GM12801 (cell line): ENCODE measurements around the gene HUNK.

Experiments
- TF ChIP-seq, protein P1 (sequence below): IDR thresholded peaks from one replicate; pipeline ENCODE4 v1.5.1; 2011; ENCODE audit warnings: control low read depth; ENCODE audit not compliant: insufficient read length; ENCODE audit errors: extremely low read depth

The HUNK gene

DNA sequence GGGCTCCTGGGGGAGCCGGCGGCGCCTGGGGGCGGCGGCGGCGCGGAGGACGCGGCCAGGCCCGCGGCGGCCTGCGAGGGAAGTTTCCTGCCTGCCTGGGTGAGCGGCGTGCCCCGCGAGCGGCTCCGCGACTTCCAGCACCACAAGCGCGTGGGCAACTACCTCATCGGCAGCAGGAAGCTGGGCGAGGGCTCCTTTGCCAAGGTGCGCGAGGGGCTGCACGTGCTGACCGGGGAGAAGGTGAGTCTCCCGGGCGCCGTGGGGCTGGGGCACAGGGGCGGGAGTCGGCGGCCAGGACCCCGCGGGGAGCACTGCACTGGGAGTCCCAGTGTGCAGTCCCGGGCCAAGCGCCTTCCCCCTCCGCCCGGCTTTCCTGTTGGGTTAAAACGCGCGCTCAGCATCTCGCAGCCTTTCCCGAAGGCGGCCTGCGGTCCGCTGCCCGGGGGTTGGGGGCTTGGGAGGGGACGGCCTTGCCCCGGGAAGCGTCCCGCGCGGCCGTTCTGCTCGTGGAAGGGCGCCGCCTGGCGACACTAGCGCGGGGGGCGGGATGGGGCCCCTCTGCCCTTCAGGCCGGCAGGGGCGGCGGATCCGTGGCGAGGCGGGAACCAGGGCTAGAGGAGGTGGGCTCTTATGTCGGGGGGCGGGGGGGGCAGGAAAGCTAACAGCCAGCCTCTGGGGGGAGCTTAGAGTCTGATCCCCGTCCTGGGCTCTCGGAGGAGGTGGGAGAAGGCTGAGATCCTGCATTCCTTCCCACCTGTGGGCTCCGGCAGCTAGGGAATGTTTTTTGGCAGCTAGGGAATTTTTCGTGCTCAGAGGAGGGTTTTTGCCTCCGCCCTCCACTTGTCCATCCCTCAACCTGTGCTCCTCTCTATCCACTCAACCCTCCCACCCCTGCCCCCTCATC lies 1.1 kb downstream of the HUNK start:
- TF ChIP-seq, protein P1, sequence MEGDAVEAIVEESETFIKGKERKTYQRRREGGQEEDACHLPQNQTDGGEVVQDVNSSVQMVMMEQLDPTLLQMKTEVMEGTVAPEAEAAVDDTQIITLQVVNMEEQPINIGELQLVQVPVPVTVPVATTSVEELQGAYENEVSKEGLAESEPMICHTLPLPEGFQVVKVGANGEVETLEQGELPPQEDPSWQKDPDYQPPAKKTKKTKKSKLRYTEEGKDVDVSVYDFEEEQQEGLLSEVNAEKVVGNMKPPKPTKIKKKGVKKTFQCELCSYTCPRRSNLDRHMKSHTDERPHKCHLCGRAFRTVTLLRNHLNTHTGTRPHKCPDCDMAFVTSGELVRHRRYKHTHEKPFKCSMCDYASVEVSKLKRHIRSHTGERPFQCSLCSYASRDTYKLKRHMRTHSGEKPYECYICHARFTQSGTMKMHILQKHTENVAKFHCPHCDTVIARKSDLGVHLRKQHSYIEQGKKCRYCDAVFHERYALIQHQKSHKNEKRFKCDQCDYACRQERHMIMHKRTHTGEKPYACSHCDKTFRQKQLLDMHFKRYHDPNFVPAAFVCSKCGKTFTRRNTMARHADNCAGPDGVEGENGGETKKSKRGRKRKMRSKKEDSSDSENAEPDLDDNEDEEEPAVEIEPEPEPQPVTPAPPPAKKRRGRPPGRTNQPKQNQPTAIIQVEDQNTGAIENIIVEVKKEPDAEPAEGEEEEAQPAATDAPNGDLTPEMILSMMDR: no peak

DNA sequence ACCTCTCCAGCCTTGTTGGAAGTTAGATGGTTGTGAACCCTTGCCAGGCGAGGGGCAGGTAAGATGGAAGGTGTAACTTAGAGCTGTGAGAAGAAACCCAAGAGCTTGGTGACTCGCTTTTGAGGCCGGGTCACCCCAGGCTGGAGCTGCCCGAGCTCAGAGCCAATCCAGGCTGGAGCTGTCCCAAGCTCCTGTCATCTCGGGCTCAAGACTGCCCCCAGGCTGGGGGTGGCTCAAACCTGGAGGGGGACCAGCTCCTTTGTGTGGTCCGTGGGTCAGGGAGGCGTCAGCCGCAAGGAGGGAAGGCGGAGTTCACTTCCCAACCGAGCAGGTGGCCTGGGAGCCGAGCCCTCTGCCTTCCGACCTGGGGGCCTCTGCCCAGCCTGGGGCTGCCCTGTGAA lies 2.0 kb downstream of the HUNK start:
- TF ChIP-seq, protein P1: no peak

DNA sequence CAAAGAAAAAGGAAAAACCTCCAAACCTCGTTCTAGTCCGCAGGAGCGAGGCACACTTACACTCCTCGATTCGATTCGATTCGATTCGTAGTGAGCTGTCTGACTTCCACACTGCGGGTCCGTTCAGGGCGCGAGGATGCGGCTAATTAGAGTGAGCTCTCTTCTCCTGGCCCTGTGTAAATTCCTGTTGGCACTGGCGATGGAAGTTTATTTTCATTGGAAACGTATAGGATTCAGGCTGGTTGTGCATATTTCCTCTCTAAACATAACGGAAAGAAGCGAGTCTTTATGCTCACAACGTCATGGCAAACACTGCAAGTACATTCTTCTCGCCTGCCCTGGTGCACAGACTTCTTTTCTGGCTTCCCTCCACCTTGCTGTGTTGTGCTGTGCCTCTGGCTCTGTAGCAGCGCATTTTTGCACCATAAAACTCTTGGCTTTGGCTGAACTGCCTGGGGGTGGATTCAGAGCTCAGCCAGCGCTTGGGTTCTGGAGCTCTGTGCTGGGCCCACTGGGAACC lies 2.7 kb downstream of the HUNK start:
- TF ChIP-seq, protein P1: no peak

DNA sequence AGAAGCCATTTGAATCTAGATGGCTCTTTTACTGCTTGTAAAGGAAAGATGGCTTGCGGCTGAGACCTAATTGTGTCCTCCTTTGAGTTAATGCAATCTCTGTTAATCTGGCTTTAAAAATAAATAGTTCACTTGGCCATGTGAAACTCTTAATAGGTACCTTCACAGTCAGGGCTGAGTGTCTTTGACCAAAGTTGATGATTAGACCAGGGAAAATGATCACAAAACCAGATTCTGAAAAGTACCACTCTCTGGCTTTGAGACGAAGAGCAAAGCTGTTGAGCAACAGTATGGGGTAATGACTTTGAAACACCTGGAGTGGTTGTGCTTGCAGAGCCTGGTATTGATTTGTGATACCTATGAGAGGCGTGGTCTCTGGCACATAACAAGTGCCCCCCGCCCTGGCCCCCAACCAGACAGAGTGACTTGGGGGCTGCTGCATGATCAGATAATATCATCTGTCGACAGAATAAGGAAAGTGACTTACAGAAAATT lies 4.7 kb downstream of the HUNK start:
- TF ChIP-seq, protein P1: no peak

DNA sequence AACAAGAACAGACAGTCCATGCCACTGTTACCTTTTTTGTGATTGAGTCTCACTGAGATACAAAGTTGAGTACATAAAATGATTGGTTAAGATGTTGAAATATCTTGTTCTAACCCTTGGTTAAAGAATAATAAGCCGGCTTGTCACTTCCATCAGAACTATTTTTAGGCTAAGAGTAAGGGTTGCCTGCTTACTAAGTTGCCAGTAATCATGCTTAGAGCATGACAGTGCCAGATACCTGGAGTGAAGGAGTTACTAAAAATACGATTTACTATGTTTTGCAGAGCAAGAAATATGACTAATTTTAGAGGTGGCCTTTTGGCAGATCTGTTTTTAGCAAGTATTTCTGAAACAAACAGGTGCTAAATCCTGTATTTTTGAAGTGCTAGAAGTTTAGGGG lies 6.0 kb downstream of the HUNK start:
- TF ChIP-seq, protein P1: no peak

DNA sequence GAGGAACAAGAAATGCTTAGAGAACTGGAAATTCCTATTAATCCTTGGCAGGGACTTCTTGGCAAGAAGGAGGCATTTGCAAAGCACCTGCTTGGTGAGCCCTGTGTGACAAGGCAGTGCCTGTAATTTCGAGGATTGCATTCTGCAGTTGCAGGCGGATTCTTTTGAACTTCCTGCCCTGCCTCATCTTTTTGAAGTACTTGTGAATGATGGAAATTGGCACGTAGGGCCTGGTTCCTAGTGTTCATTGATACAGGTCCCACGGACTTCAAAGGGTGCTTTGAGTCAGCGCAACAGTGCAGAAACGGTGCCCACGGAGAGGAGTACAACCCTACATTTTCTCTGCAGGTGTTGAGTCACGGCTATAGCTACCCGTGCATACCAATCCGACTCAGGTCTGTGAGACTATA lies 6.4 kb downstream of the HUNK start:
- TF ChIP-seq, protein P1: no peak

DNA sequence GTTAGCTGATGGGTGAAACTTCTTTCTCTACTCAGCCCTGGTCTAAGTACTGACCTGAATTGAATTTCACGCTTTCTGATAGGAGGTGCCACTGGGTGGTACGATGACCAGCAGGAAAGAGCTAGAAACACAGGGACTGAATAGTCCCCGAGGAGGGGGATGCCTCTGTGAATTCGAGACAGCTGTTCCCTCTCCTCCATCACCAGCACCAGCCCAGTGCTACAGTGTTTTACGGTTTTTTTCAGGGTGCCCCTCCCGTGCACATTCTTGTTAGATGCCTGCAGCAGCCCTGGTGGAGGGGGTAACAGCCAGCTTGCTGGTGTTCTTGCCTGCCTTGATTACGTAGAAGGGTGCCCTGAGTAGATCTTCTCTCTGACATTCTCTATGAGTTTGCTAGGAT lies 7.1 kb downstream of the HUNK start:
- TF ChIP-seq, protein P1: no peak
